Measurements from ENCODE around the gene OSMR.

GRCh38 chr5:38932854-38933408 is 87.1 kb downstream of the OSMR start:
- TF ChIP-seq CTCF (conservative IDR thresholded peaks at IDR 0.05 in 1 of 2, IDR thresholded peaks at IDR 0.05 in 1 of 2; ENCODE audit: extremely low read depth in 1 of 2, insufficient read depth in 1 of 2, low read depth in 1 of 2, low read length in 2 of 2) (no peak), EZH2 (IDR thresholded peaks at IDR 0.05; ENCODE audit: borderline replicate concordance, low read length) (no peak)
